Measurements from ENCODE around the gene MRI1. TPM values are rescaled to one million over a fixed set of nuclear protein-coding genes. Genes with fewer than 3 reads are reported as not detected.

The MRI1 gene
- total RNA-seq (46.5 TPM), polyA plus RNA-seq (ENCODE audit: insufficient read depth, low read depth, low replicate concordance) (18.8 TPM)
- long read RNA-seq, donor 1, transcript MRI1-201 (6 exons, 1,735 nt): major isoform, 7 of 21 reads
- long read RNA-seq, donor 1, partial matches to known transcripts: 11 of 21 reads
- long read RNA-seq, donor 1, other reads (novel, unspliced or antisense): 0 of 21 reads
- long read RNA-seq, donor 2, partial matches to known transcripts: 52 of 62 reads
- long read RNA-seq, donor 2, other reads (novel, unspliced or antisense): 6 of 62 reads
- long read RNA-seq, donor 3, partial matches to known transcripts: 6 of 7 reads
- long read RNA-seq, donor 3, other reads (novel, unspliced or antisense): 0 of 7 reads
- long read RNA-seq, donor 4, partial matches to known transcripts: 0 of 1 reads
- long read RNA-seq, donor 4, other reads (novel, unspliced or antisense): 0 of 1 reads
- long read RNA-seq, donor 5: 0 reads
- long read RNA-seq, donor 6, partial matches to known transcripts: 0 of 4 reads
- long read RNA-seq, donor 6, other reads (novel, unspliced or antisense): 0 of 4 reads
- long read RNA-seq, donor 7, partial matches to known transcripts: 1 of 17 reads
- long read RNA-seq, donor 7, other reads (novel, unspliced or antisense): 15 of 17 reads
- long read RNA-seq, donor 8, partial matches to known transcripts: 6 of 8 reads
- long read RNA-seq, donor 8, other reads (novel, unspliced or antisense): 0 of 8 reads
- long read RNA-seq, donor 9, partial matches to known transcripts: 9 of 12 reads
- long read RNA-seq, donor 9, other reads (novel, unspliced or antisense): 0 of 12 reads
- long read RNA-seq, donor 10, transcript MRI1-201 (6 exons, 1,735 nt): major isoform, 6 of 24 reads
- long read RNA-seq, donor 10, partial matches to known transcripts: 5 of 24 reads
- long read RNA-seq, donor 10, other reads (novel, unspliced or antisense): 12 of 24 reads

DNA sequence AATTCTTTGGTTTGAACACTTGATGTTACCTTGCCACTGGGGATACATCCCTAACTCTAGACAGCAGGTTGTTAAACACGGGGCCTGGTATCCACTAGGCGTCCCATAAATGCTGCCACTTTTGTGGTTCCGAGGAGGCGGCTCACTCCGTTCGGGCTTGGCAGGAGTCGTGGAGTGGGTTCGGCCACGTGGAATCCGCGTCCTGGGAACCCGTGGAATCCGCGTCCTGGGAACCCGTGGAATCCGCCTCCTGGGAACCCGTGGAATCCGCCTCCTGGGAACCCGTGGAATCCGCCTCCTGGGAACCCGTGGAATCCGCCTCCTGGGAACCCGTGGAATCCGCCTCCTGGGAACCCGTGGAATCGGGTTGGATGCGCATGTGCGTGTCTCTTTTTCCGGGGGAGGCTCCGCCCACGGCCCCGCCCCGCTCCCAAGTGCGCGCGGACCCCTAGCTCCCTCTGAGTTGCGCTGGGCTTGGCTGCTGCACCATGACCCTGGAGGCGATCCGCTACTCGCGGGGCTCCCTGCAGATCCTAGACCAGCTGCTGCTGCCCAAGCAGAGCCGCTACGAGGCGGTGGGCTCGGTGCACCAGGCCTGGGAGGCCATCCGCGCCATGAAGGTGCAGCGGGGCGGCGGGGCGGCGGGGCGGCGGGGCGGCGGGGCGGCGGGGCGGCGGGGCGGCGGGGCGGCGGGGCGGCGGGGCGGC lies at the start of gene MRI1:
Gene MRI1, plus strand, starts transcription at position 422 of the 707 bp plus-strand sequence. Its CDS starts 67 bp downstream, at position 489.
- H3K27ac ChIP-seq (ENCODE audit: low read depth in 2 of 2, low read length in 2 of 2): peak within 1 kb of the TSS; percentile 72 to 85
- peaks cover 2 to 9% (median 3%) of the 10 kb centered on the region in 3 donors for H3K36me3 ChIP-seq (ENCODE audit: control insufficient read depth in 2 of 3, insufficient read depth in 3 of 3, low read length in 3 of 3)
- peaks cover 0 to 13% (median 13%) of the 10 kb centered on the region in 3 donors for H3K4me1 ChIP-seq (ENCODE audit: control insufficient read depth in 2 of 3, insufficient read depth in 2 of 3, low read depth in 1 of 3, low read length in 3 of 3)
- H3K9me3 ChIP-seq (ENCODE audit: control insufficient read depth in 2 of 3, insufficient read depth in 1 of 3, low read length in 3 of 3): no peaks in the 10 kb centered on the region
- H3K4me3 ChIP-seq (ENCODE audit: low read length in 3 of 3): peak within 1 kb of the TSS; percentile 56 to 79 (median 73)
- DNase-seq: peak; percentile 73 to 95 (median 91)
- peak within 1 kb of the TSS; percentile 18 to 80 (median 49) for H3K9ac ChIP-seq (ENCODE audit: low read length in 3 of 3)
- FAIRE-seq: no peak
- intact Hi-C loops (cut with DNase I): no loop called here
- H3K27me3 ChIP-seq (ENCODE audit: control insufficient read depth, insufficient read depth, low read length): no peaks in the 10 kb centered on the region
- TF ChIP-seq, protein P1, sequence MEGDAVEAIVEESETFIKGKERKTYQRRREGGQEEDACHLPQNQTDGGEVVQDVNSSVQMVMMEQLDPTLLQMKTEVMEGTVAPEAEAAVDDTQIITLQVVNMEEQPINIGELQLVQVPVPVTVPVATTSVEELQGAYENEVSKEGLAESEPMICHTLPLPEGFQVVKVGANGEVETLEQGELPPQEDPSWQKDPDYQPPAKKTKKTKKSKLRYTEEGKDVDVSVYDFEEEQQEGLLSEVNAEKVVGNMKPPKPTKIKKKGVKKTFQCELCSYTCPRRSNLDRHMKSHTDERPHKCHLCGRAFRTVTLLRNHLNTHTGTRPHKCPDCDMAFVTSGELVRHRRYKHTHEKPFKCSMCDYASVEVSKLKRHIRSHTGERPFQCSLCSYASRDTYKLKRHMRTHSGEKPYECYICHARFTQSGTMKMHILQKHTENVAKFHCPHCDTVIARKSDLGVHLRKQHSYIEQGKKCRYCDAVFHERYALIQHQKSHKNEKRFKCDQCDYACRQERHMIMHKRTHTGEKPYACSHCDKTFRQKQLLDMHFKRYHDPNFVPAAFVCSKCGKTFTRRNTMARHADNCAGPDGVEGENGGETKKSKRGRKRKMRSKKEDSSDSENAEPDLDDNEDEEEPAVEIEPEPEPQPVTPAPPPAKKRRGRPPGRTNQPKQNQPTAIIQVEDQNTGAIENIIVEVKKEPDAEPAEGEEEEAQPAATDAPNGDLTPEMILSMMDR (IDR thresholded peaks at IDR 0.05; ENCODE audit: borderline replicate concordance, extremely low read depth, insufficient read depth): no peak

DNA sequence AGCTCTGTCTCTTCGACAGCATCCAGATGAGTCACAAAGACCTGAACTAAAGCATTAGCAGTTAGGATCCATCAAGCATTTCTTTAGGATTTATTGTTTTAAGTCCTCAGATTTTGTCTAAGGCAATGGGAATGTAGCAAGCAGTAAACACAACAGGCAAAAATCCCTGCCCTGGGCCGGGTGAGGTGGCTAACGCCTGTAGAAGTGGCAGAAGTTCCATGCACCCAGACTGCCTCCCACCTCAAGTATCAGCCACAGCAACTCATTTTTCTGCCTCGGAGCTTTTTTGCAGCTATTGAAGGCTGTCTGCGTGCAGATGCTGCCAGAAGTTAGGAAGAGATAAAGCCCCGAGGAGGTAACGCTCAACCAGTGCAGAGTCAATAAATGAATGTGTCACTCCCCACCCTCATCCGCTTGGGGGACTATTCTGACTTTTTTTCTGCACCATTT lies 47.1 kb upstream of the MRI1 start:
- Histone ChIP-seq H3K36me3 (ENCODE audit: control insufficient read depth in 2 of 3, insufficient read depth in 3 of 3, low read length in 3 of 3) (no peaks in the 10 kb centered on the region), H3K9me3 (ENCODE audit: control insufficient read depth in 2 of 3, insufficient read depth in 1 of 3, low read length in 3 of 3) (peaks cover 0 to 4% (median 0%) of the 10 kb centered on the region in 3 donors), H3K27ac (ENCODE audit: low read depth in 2 of 2, low read length in 2 of 2) (no peak overlapping the region), H3K9ac (ENCODE audit: low read length in 3 of 3) (no peak overlapping the region), H3K4me1 (ENCODE audit: control insufficient read depth in 2 of 3, insufficient read depth in 2 of 3, low read depth in 1 of 3, low read length in 3 of 3) (no peaks in the 10 kb centered on the region), H3K4me3 (ENCODE audit: low read length in 3 of 3) (no peak overlapping the region), H3K27me3 (ENCODE audit: control insufficient read depth, insufficient read depth, low read length) (no peaks in the 10 kb centered on the region)
- FAIRE-seq (no peak), DNase-seq (no peak)
- TF ChIP-seq, protein P1 (IDR thresholded peaks at IDR 0.05; ENCODE audit: borderline replicate concordance, extremely low read depth, insufficient read depth): no peak
- intact Hi-C loops (cut with DNase I): loop anchor here (10.0 kb wide), 1 partner anchor 112 kb away; no protein-coding TSS in a partner anchor

DNA sequence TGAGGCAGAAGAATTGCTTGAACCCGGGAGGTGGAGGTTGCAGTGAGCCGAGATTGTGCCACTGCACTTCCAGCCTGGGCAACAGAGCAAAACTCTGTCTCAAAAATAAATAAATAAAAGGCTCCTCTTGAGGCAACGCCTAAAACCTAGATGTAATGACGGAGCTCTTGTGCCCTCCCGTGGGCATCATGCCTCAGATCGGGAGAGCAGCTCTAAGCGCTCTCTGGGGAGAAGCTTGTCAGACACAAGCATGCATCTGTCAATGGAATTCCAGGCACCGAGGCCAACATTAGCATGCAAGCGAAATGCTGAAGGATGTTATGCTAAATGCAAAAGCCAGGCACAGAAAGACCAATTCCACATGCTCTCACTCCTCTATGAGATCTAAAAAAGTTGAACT lies 45.6 kb upstream of the MRI1 start:
- Histone ChIP-seq H3K36me3 (ENCODE audit: control insufficient read depth in 2 of 3, insufficient read depth in 3 of 3, low read length in 3 of 3) (no peaks in the 10 kb centered on the region), H3K9ac (ENCODE audit: low read length in 3 of 3) (no peak overlapping the region), H3K9me3 (ENCODE audit: control insufficient read depth in 2 of 3, insufficient read depth in 1 of 3, low read length in 3 of 3) (peaks cover 0 to 4% (median 0%) of the 10 kb centered on the region in 3 donors), H3K4me3 (ENCODE audit: low read length in 3 of 3) (no peak overlapping the region), H3K27me3 (ENCODE audit: control insufficient read depth, insufficient read depth, low read length) (no peaks in the 10 kb centered on the region), H3K27ac (ENCODE audit: low read depth in 2 of 2, low read length in 2 of 2) (no peak overlapping the region), H3K4me1 (ENCODE audit: control insufficient read depth in 2 of 3, insufficient read depth in 2 of 3, low read depth in 1 of 3, low read length in 3 of 3) (no peaks in the 10 kb centered on the region)
- FAIRE-seq (no peak), DNase-seq (peak in 3 of 5 donors; percentile 27 to 54 (median 42))
- TF ChIP-seq, protein P1 (IDR thresholded peaks at IDR 0.05; ENCODE audit: borderline replicate concordance, extremely low read depth, insufficient read depth): no peak
- intact Hi-C loops (cut with DNase I): loop anchor here (10.0 kb wide), 1 partner anchor 114 kb away; no protein-coding TSS in a partner anchor
